GM12878 (cell line): ENCODE results near the gene THBS1. TPM values are rescaled to one million over a fixed set of nuclear protein-coding genes. Genes with fewer than 3 reads are reported as not detected.

ENCODE experiments used
- ATAC-seq: fragments of 200-7000 bp; cut with Tn5 transposase; 3 replicates; pipeline ENCODE4 v1.9.1; 2020; ENCODE audit warnings: mild to moderate bottlenecking, moderate library complexity
- BruUV-seq: library from RNA; stranded (reverse); fragments of 400-500 nt; replicated peaks from 2 replicates; lab custom pipeline; 2021; lab: Mats Ljungman, UMichigan
- CTCF ChIA-PET: fragments of 300-600 bp; sonication (Branson Sonifier 250); formaldehyde crosslinking; extraction: SDS; loops from one replicate; lab custom pipeline; 2021; ENCODE audit warnings: inconsistent platforms; lab: Yijun Ruan, JAX
- POLR2A ChIA-PET: fragments of 350-600 bp; formaldehyde crosslinking; extraction: SDS; loops from one replicate; lab custom pipeline; 2021; ENCODE audit warnings: inconsistent platforms; lab: Charles Lee
- RAD21 ChIA-PET: fragments of 300-600 bp; sonication (Branson Sonifier 250); formaldehyde crosslinking; loops from one replicate; lab custom pipeline; 2023; ENCODE audit warnings: antibody characterized with exemption; ENCODE audit not compliant: unreplicated experiment; lab: Charles Lee
- SMC1A ChIA-PET: fragments of 300-600 bp; sonication (Branson Sonifier 250); formaldehyde crosslinking; loops from one replicate; lab custom pipeline; 2023; ENCODE audit not compliant: unreplicated experiment, uncharacterized antibody; lab: Charles Lee
- DNase-seq: peaks from one replicate; pipeline ENCODE4 v3.0.0-alpha.2; 2011; ENCODE audit warnings: low read depth, low spot score
- FAIRE-seq: peaks from 3 replicates; lab custom pipeline; 2011; peaks lifted over from hg19 to GRCh38; lab: Jason Lieb, UNC
- H2AFZ ChIP-seq: 2 replicates; pipeline ENCODE4 v1.6.0; 2011; ENCODE audit warnings: low read depth, low read length, control low read depth; ENCODE audit not compliant: control insufficient read depth
- H3K27ac ChIP-seq: 2 replicates; pipeline ENCODE4 v1.5.1; 2011; ENCODE audit warnings: control low read depth; ENCODE audit not compliant: control insufficient read depth, insufficient read depth
- H3K27me3 ChIP-seq, 2 experiments: replicated peaks in 1 of 2; 2 replicates each; pipeline versions ENCODE4 v1.6.0 to v1.6.1; 2011; ENCODE audit warnings: low read length in 1 of 2; ENCODE audit not compliant: control insufficient read depth in 2 of 2, insufficient read depth in 2 of 2
- H3K36me3 ChIP-seq, 2 experiments: 2 replicates each; pipeline ENCODE4 v1.5.1; 2011; ENCODE audit warnings: low read length in 1 of 2; ENCODE audit not compliant: control insufficient read depth in 2 of 2, insufficient read depth in 2 of 2
- H3K4me1 ChIP-seq: 2 replicates; pipeline ENCODE4 v1.6.1; 2011; ENCODE audit warnings: mild to moderate bottlenecking, low read length, moderate library complexity, mixed read lengths; ENCODE audit not compliant: control insufficient read depth, insufficient read depth
- H3K4me2 ChIP-seq: 2 replicates; pipeline ENCODE4 v1.6.0; 2011; ENCODE audit warnings: control low read depth; ENCODE audit not compliant: control insufficient read depth, insufficient read depth
- H3K4me3 ChIP-seq: fragments of 200-600 bp; sonication (generic); 2 replicates; pipeline ENCODE4 v1.5.1; 2016
- H3K79me2 ChIP-seq: 2 replicates; pipeline ENCODE4 v1.6.0; 2011; ENCODE audit warnings: low read length; ENCODE audit not compliant: control insufficient read depth, insufficient read depth
- H3K9ac ChIP-seq: 2 replicates; pipeline ENCODE4 v1.8.0; 2011; ENCODE audit warnings: low read length, control low read depth, mixed read lengths; ENCODE audit not compliant: control insufficient read depth, insufficient read depth
- H3K9me3 ChIP-seq: replicated peaks from 3 replicates; pipeline ENCODE4 v1.5.1; 2011; ENCODE audit warnings: mild to moderate bottlenecking, low read length; ENCODE audit not compliant: control insufficient read depth, insufficient read depth
- H4K20me1 ChIP-seq: 2 replicates; pipeline ENCODE4 v1.6.0; 2011; ENCODE audit not compliant: control insufficient read depth, insufficient read depth
- BHLHE40 ChIP-seq, 2 experiments: fragments of 450-650 bp in 1 of 2; IDR thresholded peaks; 2 replicates each; pipeline ENCODE4 v1.6.1; 2011 to 2017; ENCODE audit warnings: low read depth in 2 of 2, borderline replicate concordance in 1 of 2, improper control_type of control experiment in 1 of 2, low read length in 1 of 2, mild to moderate bottlenecking in 1 of 2
- CEBPB ChIP-seq, 2 experiments: fragments of 150-350 bp in 1 of 2; IDR thresholded peaks; 2 replicates each; pipeline ENCODE4 v1.6.1; 2012 to 2014; ENCODE audit warnings: low read depth in 2 of 2, low read length in 2 of 2, borderline replicate concordance in 1 of 2, inconsistent platforms in 1 of 2
- EED ChIP-seq: sonication (generic); IDR thresholded peaks from 2 replicates; pipeline ENCODE4 v1.6.1; 2016; ENCODE audit warnings: antibody characterized with exemption, low read depth
- IKZF1 ChIP-seq: fragments of 450-650 bp; conservative IDR thresholded peaks from 2 replicates; pipeline ENCODE4 v1.6.1; 2017; ENCODE audit warnings: antibody characterized with exemption, mild to moderate bottlenecking
- POLR2AphosphoS5 ChIP-seq: IDR thresholded peaks from 2 replicates; pipeline ENCODE4 v1.6.1; 2011; ENCODE audit warnings: mild to moderate bottlenecking, low read length, inconsistent platforms
- SREBF1 ChIP-seq: IDR thresholded peaks from 2 replicates; pipeline ENCODE4 v1.6.1; 2012; ENCODE audit warnings: mild to moderate bottlenecking, low read length
- STAT1 ChIP-seq: fragments of 450-650 bp; conservative IDR thresholded peaks from 2 replicates; pipeline ENCODE4 v1.6.1; 2014; ENCODE audit warnings: antibody characterized with exemption, mild to moderate bottlenecking
- ZNF274 ChIP-seq: IDR thresholded peaks from one replicate; pipeline ENCODE4 v1.8.0; 2011; ENCODE audit not compliant: insufficient read length, insufficient read depth
- WGBS: methylation state at CpG from one replicate; pipeline ENCODE4 v1.1.6; 2016; ENCODE audit warnings: low lambda C conversion rate; ENCODE audit not compliant: insufficient replicate concordance, insufficient coverage; ENCODE audit errors: missing lambda C conversion rate; 5-methylcytosine and 5-hydroxymethylcytosine counted together
- in situ Hi-C: fragments of 300-500 bp; cut with MboI; formaldehyde crosslinking; loops from 9 replicates; pipeline ENCODE4 v1.14.3; 2018; ENCODE audit warnings: mixed read lengths
- intact Hi-C: fragments of 100-400 bp; cut with micrococcal nuclease; formaldehyde crosslinking; loops from one replicate; pipeline ENCODE4 v1.14.2; 2022; ENCODE audit not compliant: unreplicated experiment
- polyA plus RNA-seq, 11 experiments: library from polyadenylated mRNA; depleted of rRNA in 4 of 11; unstranded in 6 of 11; stranded (reverse) in 5 of 11; fragments of >200 nt; fragmentation: Nextera tagmentation in 4 of 11; fragmentation: Illumina TruSeq in 1 of 11; extraction: Ambion mirVana in 4 of 11; extraction: Trizol in 1 of 11; gene quantifications; 1 replicate in 1 of 11; 2 replicates in 10 of 11; pipeline versions ENCODE4 v1.2.1 to v1.2.3, GENCODE V29; 2011 to 2016; ENCODE audit warnings: inconsistent platforms in 2 of 11, missing spikeins in 2 of 11, low read depth in 1 of 11
- total RNA-seq, 4 experiments: library from RNA; depleted of rRNA in 3 of 4; stranded (reverse); fragments of >200 nt in 3 of 4; fragmentation: Illumina TruSeq in 1 of 4; extraction: Trizol in 1 of 4; gene quantifications; 2 replicates each; pipeline versions ENCODE4 v1.2.1 to v1.2.3, GENCODE V29; 2013 to 2021
- TF ChIP-seq, protein P1 (sequence below), 3 experiments: IDR thresholded peaks in 2 of 3; conservative IDR thresholded peaks in 1 of 3; 2 replicates each; pipeline ENCODE4 v1.5.1; 2011; ENCODE audit warnings: low read depth in 3 of 3, low read length in 3 of 3, mild to moderate bottlenecking in 3 of 3, control low read depth in 2 of 3, moderate library complexity in 2 of 3, inconsistent platforms in 1 of 3, mixed read lengths in 1 of 3; ENCODE audit not compliant: control insufficient read depth in 2 of 3, insufficient read depth in 1 of 3; ENCODE audit errors: extremely low read depth in 1 of 3
- TF ChIP-seq, protein P2 (sequence below): IDR thresholded peaks from 2 replicates; pipeline ENCODE4 v1.6.1; 2012; ENCODE audit warnings: low read length, inconsistent platforms
- TF ChIP-seq, protein P3 (sequence below): IDR thresholded peaks from 2 replicates; pipeline ENCODE4 v1.6.1; 2012; ENCODE audit warnings: improper control_type of control experiment, low read depth, low read length; ENCODE audit not compliant: insufficient replicate concordance
- TF ChIP-seq, protein P4 (sequence below): IDR thresholded peaks from 2 replicates; pipeline ENCODE4 v1.6.1; 2012; ENCODE audit warnings: low read depth, low read length, improper control_type of control experiment

The THBS1 gene
- total and polyA plus RNA-seq, 10 of the 15 experiments (the other 5 are each of a cell fraction or from before 2014, with no cell fraction given), result under 0.01 to 1.5 (median 0.23) TPM; not detected in 3

DNA sequence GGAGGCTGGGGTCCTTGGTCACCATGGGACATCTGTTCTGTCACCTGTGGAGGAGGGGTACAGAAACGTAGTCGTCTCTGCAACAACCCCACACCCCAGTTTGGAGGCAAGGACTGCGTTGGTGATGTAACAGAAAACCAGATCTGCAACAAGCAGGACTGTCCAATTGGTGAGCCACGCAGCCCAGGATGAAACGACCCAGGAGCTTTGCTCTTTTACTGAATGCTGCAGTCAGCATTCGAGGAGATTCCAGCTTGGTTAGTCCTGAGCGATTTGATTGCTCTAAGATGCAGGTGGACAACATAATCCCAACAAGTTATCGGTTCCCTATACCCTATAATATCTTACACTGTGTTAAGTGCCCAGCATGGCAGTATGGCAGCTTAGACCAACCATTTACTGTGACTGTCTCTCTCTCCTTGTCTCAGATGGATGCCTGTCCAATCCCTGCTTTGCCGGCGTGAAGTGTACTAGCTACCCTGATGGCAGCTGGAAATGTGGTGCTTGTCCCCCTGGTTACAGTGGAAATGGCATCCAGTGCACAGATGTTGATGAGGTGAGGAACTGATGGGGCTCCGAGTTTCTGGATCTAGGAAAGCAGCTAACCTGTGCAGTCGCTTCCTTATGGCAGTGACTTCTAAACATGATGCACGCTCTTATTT, 7.8 kb downstream of the THBS1 start (continued):
- TF ChIP-seq IKZF1 (no peak), STAT1 (no peak), SREBF1 (no peak)
- TF ChIP-seq, protein P1, sequence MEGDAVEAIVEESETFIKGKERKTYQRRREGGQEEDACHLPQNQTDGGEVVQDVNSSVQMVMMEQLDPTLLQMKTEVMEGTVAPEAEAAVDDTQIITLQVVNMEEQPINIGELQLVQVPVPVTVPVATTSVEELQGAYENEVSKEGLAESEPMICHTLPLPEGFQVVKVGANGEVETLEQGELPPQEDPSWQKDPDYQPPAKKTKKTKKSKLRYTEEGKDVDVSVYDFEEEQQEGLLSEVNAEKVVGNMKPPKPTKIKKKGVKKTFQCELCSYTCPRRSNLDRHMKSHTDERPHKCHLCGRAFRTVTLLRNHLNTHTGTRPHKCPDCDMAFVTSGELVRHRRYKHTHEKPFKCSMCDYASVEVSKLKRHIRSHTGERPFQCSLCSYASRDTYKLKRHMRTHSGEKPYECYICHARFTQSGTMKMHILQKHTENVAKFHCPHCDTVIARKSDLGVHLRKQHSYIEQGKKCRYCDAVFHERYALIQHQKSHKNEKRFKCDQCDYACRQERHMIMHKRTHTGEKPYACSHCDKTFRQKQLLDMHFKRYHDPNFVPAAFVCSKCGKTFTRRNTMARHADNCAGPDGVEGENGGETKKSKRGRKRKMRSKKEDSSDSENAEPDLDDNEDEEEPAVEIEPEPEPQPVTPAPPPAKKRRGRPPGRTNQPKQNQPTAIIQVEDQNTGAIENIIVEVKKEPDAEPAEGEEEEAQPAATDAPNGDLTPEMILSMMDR (IDR thresholded peaks at IDR 0.05 in 2 of 3, conservative IDR thresholded peaks at IDR 0.05 in 1 of 3; ENCODE audit: control insufficient read depth in 2 of 3, extremely low read depth in 1 of 3, insufficient read depth in 1 of 3, low read depth in 3 of 3, low read length in 3 of 3), result no peak
- TF ChIP-seq, all 136 proteins: peak for 0

DNA sequence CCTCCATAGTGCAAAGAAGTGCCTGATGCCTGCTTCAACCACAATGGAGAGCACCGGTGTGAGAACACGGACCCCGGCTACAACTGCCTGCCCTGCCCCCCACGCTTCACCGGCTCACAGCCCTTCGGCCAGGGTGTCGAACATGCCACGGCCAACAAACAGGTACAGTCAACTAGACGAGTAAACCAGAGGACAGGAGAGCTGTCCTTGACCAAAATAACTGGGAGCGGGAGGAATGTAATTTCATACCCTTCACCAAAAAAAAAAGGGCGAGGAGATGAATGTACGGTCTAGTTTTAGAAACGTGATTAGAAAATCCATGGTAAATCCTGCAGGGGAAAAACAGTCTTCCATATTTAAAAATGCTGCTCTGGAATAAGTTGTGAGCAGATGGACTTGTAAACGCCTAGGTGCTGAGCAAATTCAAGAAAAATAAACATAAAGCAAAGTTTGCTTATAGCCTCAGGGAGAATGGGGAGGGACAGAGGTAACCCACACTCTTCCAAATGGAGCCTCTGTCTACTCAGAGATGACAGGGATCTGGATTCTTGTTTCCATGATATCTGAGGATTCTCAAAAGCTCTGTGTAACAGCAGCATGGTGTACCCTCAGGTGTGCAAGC, 8.4 kb downstream of the THBS1 start:
- Histone ChIP-seq H3K36me3 (no peaks in the 10 kb centered on the region), H3K4me3 (no peak overlapping the region), H2AFZ (no peak overlapping the region), H4K20me1 (no peaks in the 10 kb centered on the region), H3K27ac (no peak overlapping the region), H3K79me2 (no peaks in the 10 kb centered on the region), H3K9me3 (no peaks in the 10 kb centered on the region), H3K9ac (no peak overlapping the region), H3K4me2 (no peak overlapping the region), H3K27me3 (no peaks in the 10 kb centered on the region; a peak in 1 of 4 replicates), H3K4me1 (no peaks in the 10 kb centered on the region)
- BruUV-seq, result no TSS peak
- in situ Hi-C loops, result loop anchor here (25.0 kb wide), 1 partner anchor 777 kb away; no protein-coding TSS in a partner anchor
- POLR2A ChIA-PET, result no interaction called here
- RAD21 ChIA-PET, result no interaction called here
- intact Hi-C loops, result no loop called here
- FAIRE-seq (no peak), ATAC-seq (no peak), DNase-seq (no peak)
- SMC1A ChIA-PET, result no interaction called here
- WGBS, result 58% methylated on average over 14 of the region's 14 CpGs
- CTCF ChIA-PET, result no interaction called here
- TF ChIP-seq POLR2AphosphoS5 (no peak), ZNF274 (no peak), STAT1 (no peak), EED (no peak), BHLHE40 (IDR thresholded peaks at IDR 0.05; ENCODE audit: borderline replicate concordance in 1 of 2, low read depth in 2 of 2, low read length in 1 of 2) (no peak), CEBPB (IDR thresholded peaks at IDR 0.05; ENCODE audit: borderline replicate concordance in 1 of 2, low read depth in 2 of 2, low read length in 2 of 2) (no peak)
- TF ChIP-seq, protein P2, sequence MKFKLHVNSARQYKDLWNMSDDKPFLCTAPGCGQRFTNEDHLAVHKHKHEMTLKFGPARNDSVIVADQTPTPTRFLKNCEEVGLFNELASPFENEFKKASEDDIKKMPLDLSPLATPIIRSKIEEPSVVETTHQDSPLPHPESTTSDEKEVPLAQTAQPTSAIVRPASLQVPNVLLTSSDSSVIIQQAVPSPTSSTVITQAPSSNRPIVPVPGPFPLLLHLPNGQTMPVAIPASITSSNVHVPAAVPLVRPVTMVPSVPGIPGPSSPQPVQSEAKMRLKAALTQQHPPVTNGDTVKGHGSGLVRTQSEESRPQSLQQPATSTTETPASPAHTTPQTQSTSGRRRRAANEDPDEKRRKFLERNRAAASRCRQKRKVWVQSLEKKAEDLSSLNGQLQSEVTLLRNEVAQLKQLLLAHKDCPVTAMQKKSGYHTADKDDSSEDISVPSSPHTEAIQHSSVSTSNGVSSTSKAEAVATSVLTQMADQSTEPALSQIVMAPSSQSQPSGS, result no peak
- TF ChIP-seq, protein P3, sequence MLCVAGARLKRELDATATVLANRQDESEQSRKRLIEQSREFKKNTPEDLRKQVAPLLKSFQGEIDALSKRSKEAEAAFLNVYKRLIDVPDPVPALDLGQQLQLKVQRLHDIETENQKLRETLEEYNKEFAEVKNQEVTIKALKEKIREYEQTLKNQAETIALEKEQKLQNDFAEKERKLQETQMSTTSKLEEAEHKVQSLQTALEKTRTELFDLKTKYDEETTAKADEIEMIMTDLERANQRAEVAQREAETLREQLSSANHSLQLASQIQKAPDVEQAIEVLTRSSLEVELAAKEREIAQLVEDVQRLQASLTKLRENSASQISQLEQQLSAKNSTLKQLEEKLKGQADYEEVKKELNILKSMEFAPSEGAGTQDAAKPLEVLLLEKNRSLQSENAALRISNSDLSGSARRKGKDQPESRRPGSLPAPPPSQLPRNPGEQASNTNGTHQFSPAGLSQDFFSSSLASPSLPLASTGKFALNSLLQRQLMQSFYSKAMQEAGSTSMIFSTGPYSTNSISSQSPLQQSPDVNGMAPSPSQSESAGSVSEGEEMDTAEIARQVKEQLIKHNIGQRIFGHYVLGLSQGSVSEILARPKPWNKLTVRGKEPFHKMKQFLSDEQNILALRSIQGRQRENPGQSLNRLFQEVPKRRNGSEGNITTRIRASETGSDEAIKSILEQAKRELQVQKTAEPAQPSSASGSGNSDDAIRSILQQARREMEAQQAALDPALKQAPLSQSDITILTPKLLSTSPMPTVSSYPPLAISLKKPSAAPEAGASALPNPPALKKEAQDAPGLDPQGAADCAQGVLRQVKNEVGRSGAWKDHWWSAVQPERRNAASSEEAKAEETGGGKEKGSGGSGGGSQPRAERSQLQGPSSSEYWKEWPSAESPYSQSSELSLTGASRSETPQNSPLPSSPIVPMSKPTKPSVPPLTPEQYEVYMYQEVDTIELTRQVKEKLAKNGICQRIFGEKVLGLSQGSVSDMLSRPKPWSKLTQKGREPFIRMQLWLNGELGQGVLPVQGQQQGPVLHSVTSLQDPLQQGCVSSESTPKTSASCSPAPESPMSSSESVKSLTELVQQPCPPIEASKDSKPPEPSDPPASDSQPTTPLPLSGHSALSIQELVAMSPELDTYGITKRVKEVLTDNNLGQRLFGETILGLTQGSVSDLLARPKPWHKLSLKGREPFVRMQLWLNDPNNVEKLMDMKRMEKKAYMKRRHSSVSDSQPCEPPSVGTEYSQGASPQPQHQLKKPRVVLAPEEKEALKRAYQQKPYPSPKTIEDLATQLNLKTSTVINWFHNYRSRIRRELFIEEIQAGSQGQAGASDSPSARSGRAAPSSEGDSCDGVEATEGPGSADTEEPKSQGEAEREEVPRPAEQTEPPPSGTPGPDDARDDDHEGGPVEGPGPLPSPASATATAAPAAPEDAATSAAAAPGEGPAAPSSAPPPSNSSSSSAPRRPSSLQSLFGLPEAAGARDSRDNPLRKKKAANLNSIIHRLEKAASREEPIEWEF, result no peak
- TF ChIP-seq, protein P4, sequence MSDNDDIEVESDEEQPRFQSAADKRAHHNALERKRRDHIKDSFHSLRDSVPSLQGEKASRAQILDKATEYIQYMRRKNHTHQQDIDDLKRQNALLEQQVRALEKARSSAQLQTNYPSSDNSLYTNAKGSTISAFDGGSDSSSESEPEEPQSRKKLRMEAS, result no peak
